ENCODE results near the gene MEMO1.

Gene MEMO1

GRCh38 chr2:31832363-31832762 is 178.4 kb downstream of the MEMO1 start:
- Histone ChIP-seq H3K36me3 (ENCODE audit: insufficient read depth, low read length) (no peaks in the 10 kb centered on the region), H3K4me1 (ENCODE audit: control insufficient read depth, insufficient read depth, low read length, unreplicated experiment) (no peaks in the 10 kb centered on the region), H3K79me2 (ENCODE audit: control insufficient read depth, insufficient read depth, low read length, unreplicated experiment) (no peaks in the 10 kb centered on the region), H3K27ac (ENCODE audit: low read depth, low read length) (no peak overlapping the region), H3K27me3 (ENCODE audit: insufficient read depth, low read length) (no peaks in the 10 kb centered on the region), H3K4me3 (ENCODE audit: low read depth, low read length) (no peak overlapping the region), H2AFZ (ENCODE audit: low read length, unreplicated experiment) (no peak overlapping the region)

DNA sequence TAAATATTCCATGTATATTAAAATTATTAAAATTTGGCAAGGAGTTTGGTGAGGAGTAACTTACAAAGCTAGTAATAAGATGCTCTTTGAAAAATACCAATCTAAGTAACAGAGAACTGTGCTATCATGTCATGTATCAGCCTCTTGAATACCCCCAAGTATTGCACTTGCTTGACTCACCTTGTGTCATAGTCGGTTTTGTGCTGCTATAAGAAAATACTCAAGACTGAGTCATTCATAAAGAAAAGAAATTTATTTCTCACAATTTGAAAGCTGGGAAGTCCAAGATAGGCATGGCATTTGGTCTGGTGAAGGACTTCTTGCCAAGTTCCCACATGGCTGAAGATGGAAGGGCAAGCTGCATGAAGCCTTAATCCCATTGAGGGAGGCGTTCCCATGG is 179.2 kb downstream of the MEMO1 start:
- Histone ChIP-seq H3K79me2 (ENCODE audit: control insufficient read depth, insufficient read depth, low read length, unreplicated experiment) (no peaks in the 10 kb centered on the region), H2AFZ (ENCODE audit: low read length, unreplicated experiment) (no peak overlapping the region), H3K27me3 (ENCODE audit: insufficient read depth, low read length) (no peaks in the 10 kb centered on the region), H3K36me3 (ENCODE audit: insufficient read depth, low read length) (no peaks in the 10 kb centered on the region), H3K4me1 (ENCODE audit: control insufficient read depth, insufficient read depth, low read length, unreplicated experiment) (no peaks in the 10 kb centered on the region), H3K27ac (ENCODE audit: low read depth, low read length) (no peak overlapping the region), H3K4me3 (ENCODE audit: low read depth, low read length) (no peak overlapping the region)

DNA sequence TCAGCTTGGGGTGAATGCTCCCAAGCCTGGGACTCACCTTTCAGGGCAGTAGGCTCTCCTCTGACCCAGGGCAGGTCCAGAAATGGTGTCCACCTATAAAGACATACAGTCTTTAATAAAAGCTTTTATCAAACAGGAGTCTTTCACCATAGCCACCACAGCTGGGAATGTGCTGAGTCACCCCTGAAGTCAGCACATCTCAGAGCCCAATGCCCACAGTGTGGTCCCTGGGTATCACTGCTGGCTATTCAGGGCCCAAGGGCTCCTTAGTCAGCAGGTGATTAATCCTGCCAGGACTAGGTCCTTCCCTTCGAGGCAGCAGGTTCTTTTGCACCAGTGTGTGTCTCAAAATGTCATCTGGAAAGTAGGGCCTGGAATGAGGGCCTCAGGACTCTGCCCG is 181.9 kb downstream of the MEMO1 start:
- Histone ChIP-seq H3K27me3 (ENCODE audit: insufficient read depth, low read length) (no peaks in the 10 kb centered on the region), H3K79me2 (ENCODE audit: control insufficient read depth, insufficient read depth, low read length, unreplicated experiment) (no peaks in the 10 kb centered on the region), H3K27ac (ENCODE audit: low read depth, low read length) (no peak overlapping the region), H3K36me3 (ENCODE audit: insufficient read depth, low read length) (no peaks in the 10 kb centered on the region), H3K4me3 (ENCODE audit: low read depth, low read length) (no peak overlapping the region), H2AFZ (ENCODE audit: low read length, unreplicated experiment) (no peak overlapping the region), H3K4me1 (ENCODE audit: control insufficient read depth, insufficient read depth, low read length, unreplicated experiment) (no peaks in the 10 kb centered on the region)

DNA sequence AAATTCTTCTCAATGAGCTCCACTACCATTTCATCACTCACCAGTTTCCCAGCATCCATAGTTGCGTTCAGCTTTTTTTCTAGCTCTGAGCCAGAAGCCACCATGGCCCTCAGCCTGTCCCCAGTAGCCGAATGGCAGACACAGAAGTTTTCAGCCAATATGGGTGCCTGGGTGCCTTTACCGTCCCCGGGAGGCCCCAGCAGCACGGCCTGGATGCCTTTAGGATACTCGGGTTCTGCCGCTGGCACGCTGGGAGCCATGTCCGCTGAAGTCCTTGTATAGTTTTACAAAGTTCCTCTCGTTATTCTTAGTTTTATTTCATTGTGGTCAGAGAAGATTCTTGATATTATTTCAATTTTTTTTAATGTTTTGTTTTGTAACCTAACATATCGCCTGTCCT is 187.2 kb downstream of the MEMO1 start:
- Histone ChIP-seq H3K27ac (ENCODE audit: low read depth, low read length) (no peak overlapping the region), H2AFZ (ENCODE audit: low read length, unreplicated experiment) (no peak overlapping the region), H3K79me2 (ENCODE audit: control insufficient read depth, insufficient read depth, low read length, unreplicated experiment) (no peaks in the 10 kb centered on the region), H3K4me3 (ENCODE audit: low read depth, low read length) (no peak overlapping the region), H3K4me1 (ENCODE audit: control insufficient read depth, insufficient read depth, low read length, unreplicated experiment) (no peaks in the 10 kb centered on the region), H3K36me3 (ENCODE audit: insufficient read depth, low read length) (no peaks in the 10 kb centered on the region), H3K27me3 (ENCODE audit: insufficient read depth, low read length) (no peaks in the 10 kb centered on the region)

GRCh38 chr2:31822587-31822986 is 188.2 kb downstream of the MEMO1 start:
- no peak overlapping the region for H2AFZ ChIP-seq (ENCODE audit: low read length, unreplicated experiment)
- H3K79me2 ChIP-seq (ENCODE audit: control insufficient read depth, insufficient read depth, low read length, unreplicated experiment), result no peaks in the 10 kb centered on the region
- H3K36me3 ChIP-seq (ENCODE audit: insufficient read depth, low read length), result no peaks in the 10 kb centered on the region
- no peak overlapping the region for H3K4me3 ChIP-seq (ENCODE audit: low read depth, low read length)
- no peaks in the 10 kb centered on the region for H3K4me1 ChIP-seq (ENCODE audit: control insufficient read depth, insufficient read depth, low read length, unreplicated experiment)
- H3K27ac ChIP-seq (ENCODE audit: low read depth, low read length), result no peak overlapping the region
- H3K27me3 ChIP-seq (ENCODE audit: insufficient read depth, low read length), result no peaks in the 10 kb centered on the region

Measured in ACC112 (cell line).